A673 (cell line): ENCODE data around the gene URB2.

Experiments
- CTCF ChIP-seq: fragments of 300-800, 200-600 bp; sonication (generic); conservative IDR thresholded peaks from 2 replicates; pipeline ENCODE4 v1.5.1; 2017; ENCODE audit warnings: low read depth, mild to moderate bottlenecking, antibody characterized with exemption, low read length, moderate library complexity, mixed read lengths
- EZH2 ChIP-seq: fragments of 200-600 bp; sonication (generic); IDR thresholded peaks from 2 replicates; pipeline ENCODE4 v1.6.1; 2017; ENCODE audit warnings: borderline replicate concordance, low read depth, mild to moderate bottlenecking, mixed read lengths, antibody characterized with exemption, low read length; ENCODE audit not compliant: poor library complexity, severe bottlenecking

GRCh38 chr1:229607370-229607769, 18.7 kb upstream of the URB2 start:
- TF ChIP-seq CTCF = no peak
- no peak for TF ChIP-seq EZH2
